ENCODE measurements around the gene NHLRC4.

The NHLRC4 gene

DNA sequence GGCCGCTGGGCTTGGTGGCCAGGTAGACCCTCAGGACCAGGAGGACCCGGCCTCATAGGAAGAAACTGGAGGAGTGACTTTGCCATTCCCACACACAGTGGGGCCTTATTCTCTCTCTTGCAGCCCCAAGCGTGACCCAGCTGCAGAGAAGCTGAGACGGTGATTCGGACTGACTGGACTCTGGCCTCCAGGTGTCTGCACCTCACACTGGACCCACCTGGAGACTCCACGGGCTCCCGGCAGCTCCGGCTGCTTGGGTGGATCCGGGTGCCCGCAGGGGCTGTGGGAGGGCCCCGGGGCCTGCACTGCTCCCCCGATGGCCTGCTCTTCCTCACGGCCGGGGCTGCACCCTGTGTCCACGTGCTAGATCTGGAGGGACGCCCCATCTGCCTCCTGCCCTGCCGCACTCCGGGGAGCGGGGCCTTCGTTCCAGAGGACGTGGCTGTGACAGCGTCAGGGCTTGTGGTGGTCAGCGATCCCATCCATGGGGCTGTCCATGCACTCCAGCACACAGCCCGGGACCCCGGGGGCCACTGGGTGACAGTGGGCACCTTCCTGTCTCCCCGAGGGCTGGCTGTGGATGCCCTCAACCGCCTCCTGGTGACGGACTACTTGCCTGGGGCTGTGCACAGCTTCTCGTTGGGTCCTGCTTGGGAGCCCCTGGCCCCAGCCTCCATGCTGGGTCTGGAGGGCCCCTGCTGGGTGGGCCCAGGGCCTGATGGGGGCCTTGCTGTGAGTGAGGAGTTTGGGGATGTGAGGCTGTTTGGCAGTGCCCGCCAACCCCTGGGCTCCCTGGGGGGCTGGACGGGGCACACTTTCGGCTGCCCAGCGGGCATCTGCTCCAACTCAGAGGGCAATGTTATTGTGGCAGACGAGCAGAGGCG lies 810 bp downstream of the NHLRC4 start:
- peak overlapping the region; percentile 51 for H3K4me3 Mint-ChIP-seq
- no peaks in the 10 kb centered on the region for H3K9me3 Mint-ChIP-seq
- peaks cover 35% of the 10 kb centered on the region for H3K4me1 Mint-ChIP-seq
- peak overlapping the region; percentile 61 for H3K27ac Mint-ChIP-seq
- DNase-seq (ENCODE audit: low spot score in 2 of 2) (no peak), ATAC-seq (no peak)
- no peaks in the 10 kb centered on the region for H3K36me3 Mint-ChIP-seq

GRCh38 chr16:568401-569258 lies 1.8 kb downstream of the NHLRC4 start:
- H3K36me3 Mint-ChIP-seq: no peaks in the 10 kb centered on the region
- H3K4me1 Mint-ChIP-seq: peaks cover 35% of the 10 kb centered on the region
- H3K9me3 Mint-ChIP-seq: no peaks in the 10 kb centered on the region
- ATAC-seq (no peak), DNase-seq (ENCODE audit: low spot score in 2 of 2) (no peak)
- H3K4me3 Mint-ChIP-seq: peak overlapping the region; percentile 78
- peak overlapping the region; percentile 90 for H3K27ac Mint-ChIP-seq

- Mint-ChIP-seq H3K27ac (peak within 1 kb of the TSS; percentile 90), H3K4me3 (peak within 1 kb of the TSS; percentile 78), H3K4me1 (peaks cover 35% of the 10 kb centered on the region), H3K36me3 (no peaks in the 10 kb centered on the region), H3K9me3 (no peaks in the 10 kb centered on the region)
- ATAC-seq: peak; percentile 87
- peak; percentile 63 to 83 for DNase-seq (ENCODE audit: low spot score in 2 of 2)
Observed at GRCh38 chr16:569445-570254, 2.8 kb downstream of the NHLRC4 start, which contains the start of gene PIGQ. Gene PIGQ, plus strand, starts transcription at chr16:569968. Its CDS starts 4,107 bp downstream, at chr16:574075.

DNA sequence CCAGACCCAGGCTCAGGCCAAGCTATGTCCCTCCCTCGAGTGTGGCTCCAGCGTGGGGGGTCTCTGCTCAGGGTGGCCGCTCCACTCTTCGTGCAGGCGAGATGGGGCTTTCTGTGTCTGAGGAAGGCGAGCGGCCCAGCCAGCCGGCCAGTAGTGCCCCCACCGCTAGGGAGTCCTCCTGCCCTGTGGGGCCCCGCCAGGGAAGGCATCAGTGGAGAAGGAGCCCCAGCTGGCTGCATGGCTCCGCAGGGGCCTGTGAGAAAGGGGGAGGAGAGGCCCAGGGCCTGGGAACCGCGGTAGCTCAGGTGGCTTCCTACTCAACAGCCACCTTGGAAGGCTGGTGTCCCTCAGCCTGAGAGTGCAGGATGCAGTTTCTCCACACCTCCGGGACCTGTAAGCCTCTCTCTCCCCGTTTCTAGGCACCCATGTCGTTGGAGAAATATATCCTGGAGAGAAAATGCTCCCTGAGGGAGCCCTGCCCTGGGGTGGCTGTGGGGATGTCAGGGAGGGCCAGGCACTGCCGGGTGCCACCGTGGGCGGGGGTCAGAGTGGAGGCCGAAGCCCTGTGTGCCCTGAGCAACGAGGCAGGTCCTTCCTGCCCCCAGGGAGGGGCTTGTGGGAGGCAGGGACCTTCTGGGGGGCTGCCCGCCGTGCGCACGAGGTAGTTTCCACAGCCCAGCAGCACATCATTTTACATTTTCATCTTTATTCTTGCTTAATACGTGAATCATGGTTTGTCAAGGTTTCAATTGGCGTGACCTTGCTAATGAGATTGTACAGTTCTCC lies 6.3 kb downstream of the NHLRC4 start:
- H3K4me3 Mint-ChIP-seq: no peak overlapping the region
- ATAC-seq (no peak), DNase-seq (ENCODE audit: low spot score in 2 of 2) (no peak)
- no peaks in the 10 kb centered on the region for H3K36me3 Mint-ChIP-seq
- H3K27ac Mint-ChIP-seq: no peak overlapping the region
- no peaks in the 10 kb centered on the region for H3K9me3 Mint-ChIP-seq
- peaks cover 31% of the 10 kb centered on the region for H3K4me1 Mint-ChIP-seq

GRCh38 chr16:574021-574760 lies 7.4 kb downstream of the NHLRC4 start:
- Mint-ChIP-seq H3K4me3 (no peak overlapping the region), H3K4me1 (peaks cover 26% of the 10 kb centered on the region), H3K9me3 (no peaks in the 10 kb centered on the region), H3K27ac (no peak overlapping the region), H3K36me3 (no peaks in the 10 kb centered on the region)
- DNase-seq (ENCODE audit: low spot score in 2 of 2) (no peak), ATAC-seq (no peak)

DNA sequence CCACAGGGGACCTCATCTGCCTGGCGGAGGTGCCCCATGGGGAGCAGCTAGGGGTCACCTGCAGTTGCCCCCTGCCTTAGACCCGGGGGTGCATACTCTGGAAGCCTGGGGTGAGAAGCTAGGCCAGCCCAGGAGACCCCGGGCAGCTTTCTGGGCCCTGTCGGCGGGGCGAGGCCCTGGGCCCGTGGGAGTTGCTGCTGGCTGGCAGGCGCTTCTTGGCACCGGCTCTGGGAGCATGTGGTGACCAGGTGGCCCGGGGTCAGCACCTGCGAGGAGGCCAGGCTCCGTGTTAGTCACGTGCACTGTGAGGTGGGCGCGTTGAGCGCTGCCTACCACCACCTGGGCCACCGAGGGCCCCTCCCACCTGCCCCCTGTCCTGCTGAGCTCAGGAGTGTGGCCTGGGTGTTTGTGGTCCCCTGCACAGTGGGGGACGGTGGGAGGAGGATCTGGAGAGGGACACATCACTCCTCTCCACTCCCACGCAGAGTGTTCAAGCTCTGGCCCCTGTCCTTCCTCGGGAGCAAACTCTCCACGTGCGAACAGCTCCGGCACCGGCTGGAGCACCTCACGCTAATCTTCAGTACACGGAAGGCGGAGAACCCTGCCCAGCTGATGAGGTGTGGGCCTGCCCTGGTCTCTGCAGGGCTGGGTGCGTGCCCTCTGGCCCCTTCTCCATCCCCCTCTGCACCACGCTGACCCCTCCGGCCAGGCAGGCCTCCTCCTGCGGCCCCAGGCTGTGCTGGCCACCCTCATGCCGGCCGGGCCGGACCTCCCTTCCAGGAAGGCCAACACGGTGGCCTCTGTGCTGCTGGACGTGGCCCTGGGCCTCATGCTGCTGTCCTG lies 8.8 kb downstream of the NHLRC4 start:
- ATAC-seq: no peak
- Mint-ChIP-seq H3K4me1 (peaks cover 22% of the 10 kb centered on the region), H3K27ac (no peak overlapping the region), H3K9me3 (no peaks in the 10 kb centered on the region), H3K36me3 (no peaks in the 10 kb centered on the region), H3K4me3 (no peak overlapping the region)
- DNase-seq (ENCODE audit: low spot score in 2 of 2): no peak

GRCh38 chr16:576197-576822 lies 9.5 kb downstream of the NHLRC4 start:
- H3K27ac Mint-ChIP-seq: peak overlapping the region; percentile 63
- no peak overlapping the region for H3K4me3 Mint-ChIP-seq

DNA sequence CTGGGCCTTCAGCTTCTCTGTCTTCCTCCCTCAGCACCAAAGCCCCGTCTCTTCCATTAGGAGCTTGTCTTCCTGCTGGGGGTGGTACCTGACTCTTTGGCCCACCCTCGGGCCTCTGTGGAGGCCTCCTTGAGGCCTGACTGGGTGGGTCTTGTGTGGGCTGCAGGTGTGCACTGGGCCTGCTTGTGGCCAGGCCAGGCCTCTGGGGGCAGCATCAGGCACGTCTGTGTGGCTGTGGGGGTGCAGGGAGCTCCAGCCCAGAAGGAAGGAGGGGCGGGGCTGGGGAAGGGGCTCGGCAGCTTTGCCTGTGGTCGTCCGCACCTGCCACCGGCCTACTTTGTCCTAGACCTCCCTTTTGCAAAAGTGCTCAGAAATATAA lies 10.0 kb downstream of the NHLRC4 start:
- ATAC-seq: no peak
- peak overlapping the region; percentile 63 for H3K27ac Mint-ChIP-seq
- H3K9me3 Mint-ChIP-seq: no peaks in the 10 kb centered on the region
- peaks cover 10% of the 10 kb centered on the region for H3K4me1 Mint-ChIP-seq
- DNase-seq (ENCODE audit: low spot score in 2 of 2): no peak
- no peaks in the 10 kb centered on the region for H3K36me3 Mint-ChIP-seq
- H3K4me3 Mint-ChIP-seq: no peak overlapping the region

More at GRCh38 chr16:576197-576822, 9.5 kb downstream of the NHLRC4 start:
- peaks cover 15% of the 10 kb centered on the region for H3K4me1 Mint-ChIP-seq
- no peaks in the 10 kb centered on the region for H3K36me3 Mint-ChIP-seq
- no peak for ATAC-seq
- no peaks in the 10 kb centered on the region for H3K9me3 Mint-ChIP-seq
- no peak for DNase-seq (ENCODE audit: low spot score in 2 of 2)

DNA sequence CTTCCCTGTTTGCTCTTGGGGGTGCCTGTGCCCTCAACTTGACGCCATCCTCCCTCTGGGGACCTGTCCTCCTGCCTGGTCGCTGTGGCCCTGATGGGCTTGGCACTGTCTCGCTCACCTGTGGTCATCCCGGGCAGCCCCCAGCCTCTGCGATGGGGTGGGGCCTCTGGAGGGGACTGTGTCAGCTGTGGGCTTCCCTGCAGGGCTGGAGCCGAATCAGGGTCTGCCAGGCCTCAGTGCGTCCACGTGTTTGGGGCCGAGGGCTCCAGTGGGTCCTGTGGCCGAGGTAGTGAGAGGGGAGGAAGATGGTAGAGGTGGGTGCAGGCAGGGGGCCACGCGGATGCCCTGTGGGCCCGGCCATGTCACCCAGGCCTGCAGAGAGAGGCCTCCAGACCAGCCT lies 11.0 kb downstream of the NHLRC4 start:
- Mint-ChIP-seq H3K4me1 (peaks cover 6% of the 10 kb centered on the region), H3K27ac (no peak overlapping the region), H3K36me3 (no peaks in the 10 kb centered on the region), H3K9me3 (no peaks in the 10 kb centered on the region), H3K4me3 (no peak overlapping the region)
- ATAC-seq: no peak
- DNase-seq (ENCODE audit: low spot score in 2 of 2): no peak

DNA sequence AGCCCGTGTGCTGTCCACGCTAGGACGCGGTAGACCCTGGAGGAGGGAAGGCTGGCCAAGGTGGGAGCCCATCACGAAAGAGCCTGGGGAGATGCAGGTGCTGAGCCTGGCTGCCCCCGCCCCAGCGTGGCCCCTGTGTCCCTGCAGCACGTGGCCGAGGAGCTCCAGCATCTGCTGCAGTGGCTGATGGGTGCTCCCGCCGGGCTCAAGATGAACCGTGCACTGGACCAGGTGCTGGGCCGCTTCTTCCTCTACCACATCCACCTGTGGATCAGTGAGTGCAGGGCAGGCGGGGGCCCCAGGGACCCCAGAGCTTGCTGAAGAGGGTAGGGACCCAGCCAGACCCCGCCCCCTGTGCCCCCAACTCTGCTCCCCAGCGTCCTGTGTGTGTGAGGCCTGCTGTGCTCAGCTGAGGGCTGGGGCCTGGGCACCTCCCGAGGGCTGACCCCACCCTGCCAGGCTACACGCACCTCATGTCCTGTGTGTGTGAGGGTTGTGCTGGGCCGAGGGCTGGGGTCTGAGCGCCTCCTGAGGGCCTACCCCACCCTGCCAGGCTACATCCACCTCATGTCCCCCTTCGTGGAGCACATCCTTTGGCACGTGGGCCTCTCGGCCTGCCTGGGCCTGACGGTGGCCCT lies 11.5 kb downstream of the NHLRC4 start:
- no peak overlapping the region for H3K4me3 Mint-ChIP-seq
- no peaks in the 10 kb centered on the region for H3K9me3 Mint-ChIP-seq

GRCh38 chr16:578870-579405 lies 12.1 kb downstream of the NHLRC4 start:
- H3K4me3 Mint-ChIP-seq: no peak overlapping the region
- H3K4me1 Mint-ChIP-seq: peaks cover 6% of the 10 kb centered on the region
- no peaks in the 10 kb centered on the region for H3K36me3 Mint-ChIP-seq
- H3K9me3 Mint-ChIP-seq: no peaks in the 10 kb centered on the region
- DNase-seq (ENCODE audit: low spot score in 2 of 2) (peak; percentile 39 to 81), ATAC-seq (peak; percentile 77)
- no peak overlapping the region for H3K27ac Mint-ChIP-seq

More for the DNA sequence above, 11.5 kb downstream of the NHLRC4 start:
- no peaks in the 10 kb centered on the region for H3K36me3 Mint-ChIP-seq
- no peak overlapping the region for H3K27ac Mint-ChIP-seq
- peaks cover 6% of the 10 kb centered on the region for H3K4me1 Mint-ChIP-seq
- ATAC-seq: no peak
- DNase-seq (ENCODE audit: low spot score in 2 of 2): no peak

Measured in stimulated activated effector memory CD8-positive, alpha-beta T cell treated with anti-CD3 and anti-CD28 coated beads, Interleukin-12 subunit alpha, Interleukin-12 subunit beta, amount 100 ng/mL, for 72 hours (primary cell).